Measurements from ENCODE around the gene SFXN3.

Gene SFXN3

GRCh38 chr10:101000127-101000914, 30.7 kb upstream of the SFXN3 start:
- peak; percentile 41 for DNase-seq

GRCh38 chr10:101000915-101001658, 29.9 kb upstream of the SFXN3 start:
- no peak for DNase-seq

GRCh38 chr10:101001659-101002035, 29.4 kb upstream of the SFXN3 start:
- DNase-seq, result no peak

- no peak for DNase-seq
Measured at GRCh38 chr10:101002456-101002855, 28.6 kb upstream of the SFXN3 start.

GRCh38 chr10:101003639-101004206, 27.3 kb upstream of the SFXN3 start:
- DNase-seq, result no peak

- DNase-seq, result no peak
Measured at GRCh38 chr10:101005361-101005760, 25.7 kb upstream of the SFXN3 start.

- no peak for DNase-seq
Measured at GRCh38 chr10:101005869-101006567, 25.0 kb upstream of the SFXN3 start.

- DNase-seq, result no peak
Measured at GRCh38 chr10:101006593-101007098, 24.4 kb upstream of the SFXN3 start.

- peak; percentile 13 for DNase-seq
Measured at GRCh38 chr10:101007099-101007711, 23.8 kb upstream of the SFXN3 start.

GRCh38 chr10:101007915-101008822, 22.9 kb upstream of the SFXN3 start:
- DNase-seq, result no peak

GRCh38 chr10:101008823-101009423, 22.1 kb upstream of the SFXN3 start:
- DNase-seq, result no peak

- DNase-seq, result no peak
Measured at GRCh38 chr10:101010329-101010728, 20.7 kb upstream of the SFXN3 start.

- peak; percentile 75 for DNase-seq
Measured at GRCh38 chr10:101011517-101012423, 19.3 kb upstream of the SFXN3 start.

GRCh38 chr10:101012525-101013364, 18.3 kb upstream of the SFXN3 start:
- peak; percentile 87 for DNase-seq

GRCh38 chr10:101013365-101013825, 17.6 kb upstream of the SFXN3 start:
- DNase-seq, result no peak

GRCh38 chr10:101014230-101014884, 16.7 kb upstream of the SFXN3 start:
- peak; percentile 81 for DNase-seq

GRCh38 chr10:101014966-101015581, 16.0 kb upstream of the SFXN3 start:
- peak; percentile 9 for DNase-seq

- DNase-seq, result no peak
Measured at GRCh38 chr10:101015582-101015973, 15.5 kb upstream of the SFXN3 start.
